ENCODE data around the gene JAKMIP3. TPM values are rescaled to one million over a fixed set of nuclear protein-coding genes. Genes with fewer than 3 reads are reported as not detected.

The JAKMIP3 gene
- total and polyA plus RNA-seq, 7 experiments from 2014 or later: 0.15 to 1.4 (median 0.31) TPM; not detected in 1

DNA sequence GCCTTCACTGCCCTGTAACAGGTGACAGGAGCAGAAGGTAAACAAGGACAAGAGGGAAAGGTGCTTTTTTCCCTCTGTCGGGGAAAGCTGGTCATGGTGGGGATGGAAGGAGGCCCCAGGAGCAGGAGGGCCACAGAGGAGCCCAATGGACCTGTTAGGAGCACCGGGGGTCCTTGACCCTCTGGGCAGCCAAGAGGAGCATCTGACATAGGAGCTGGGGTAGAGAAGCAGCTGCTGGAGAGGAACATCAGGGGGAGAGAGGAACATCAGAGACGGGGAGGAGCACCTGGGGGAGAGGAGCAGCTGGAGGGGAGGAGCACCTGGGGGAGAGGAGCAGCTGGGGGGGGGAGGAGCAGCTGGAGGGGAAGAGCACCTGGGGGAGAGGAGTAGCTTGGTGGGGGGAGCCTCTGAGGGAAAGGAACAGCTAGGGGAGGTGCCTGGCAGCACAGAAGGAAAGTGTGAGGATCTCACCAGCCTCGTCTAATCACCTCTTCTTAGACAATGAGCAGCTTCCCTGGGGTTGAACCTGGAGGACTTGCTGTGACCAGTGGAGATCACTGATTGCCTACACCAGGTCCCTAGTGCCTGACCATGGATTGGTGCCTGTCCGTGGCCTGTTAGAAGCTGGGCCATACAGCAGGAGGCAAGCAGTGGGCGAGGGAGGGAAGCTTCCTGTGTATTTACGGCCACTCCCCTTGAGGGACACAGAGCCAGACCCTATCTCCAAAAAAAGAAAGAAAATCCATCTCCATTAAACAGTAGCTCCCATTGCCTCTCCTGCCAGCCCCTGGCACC is 37.6 kb downstream of the JAKMIP3 start:
- intact Hi-C loops (cut with micrococcal nuclease): no loop called here
- no peaks in the 10 kb centered on the region for H3K36me3 Mint-ChIP-seq
- Histone ChIP-seq H3K27me3 (ENCODE audit: control insufficient read depth in 2 of 2, insufficient read depth in 2 of 2, low read length in 2 of 2) (no peaks in the 10 kb centered on the region), H3K4me3 (ENCODE audit: low read length) (no peak overlapping the region), H3K4me1 (ENCODE audit: control insufficient read depth in 2 of 2, insufficient read depth in 2 of 2, low read length in 2 of 2) (no peaks in the 10 kb centered on the region), H3K9me3 (ENCODE audit: control insufficient read depth in 2 of 3, low read length in 3 of 3) (no peaks in the 10 kb centered on the region), H3K36me3 (ENCODE audit: control insufficient read depth in 2 of 3, insufficient read depth in 3 of 3, low read length in 3 of 3) (no peaks in the 10 kb centered on the region), H3K27ac (ENCODE audit: low read depth, low read length) (no peak overlapping the region)
- H3K9me3 Mint-ChIP-seq: no peaks in the 10 kb centered on the region
- H3K4me3 Mint-ChIP-seq: no peak overlapping the region
- H3K27me3 Mint-ChIP-seq: peaks cover 0 to 10% (median 4%) of the 10 kb centered on the region in 5 donors
- DNase-seq: no peak
- ATAC-seq: no peak
- POLR2A ChIA-PET: no interaction called here
- H3K4me1 Mint-ChIP-seq: no peaks in the 10 kb centered on the region
- CTCF ChIA-PET: no interaction called here
- H3K27ac Mint-ChIP-seq: no peak overlapping the region

DNA sequence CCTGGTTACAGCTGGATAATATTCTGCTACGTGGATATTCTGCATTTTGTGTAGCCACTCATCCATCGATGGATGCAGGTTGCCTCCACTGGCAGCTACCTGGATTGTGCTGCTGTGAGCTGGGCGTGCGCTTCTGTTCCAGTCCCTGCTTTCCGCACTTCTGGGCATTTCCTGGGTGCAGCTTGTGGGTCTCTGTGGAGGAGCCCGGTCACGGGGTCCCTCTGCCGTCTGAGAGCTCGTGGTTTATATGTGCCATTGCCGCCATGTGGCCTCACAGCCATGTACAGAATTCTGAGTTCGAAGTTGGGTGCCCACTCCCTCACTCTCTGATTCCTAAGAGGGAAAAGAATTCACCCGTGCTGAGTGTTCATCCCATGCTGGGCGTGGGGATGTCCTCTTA is 38.3 kb downstream of the JAKMIP3 start:
- intact Hi-C loops (cut with micrococcal nuclease): no loop called here
- Histone ChIP-seq H3K27me3 (ENCODE audit: control insufficient read depth in 2 of 2, insufficient read depth in 2 of 2, low read length in 2 of 2) (no peaks in the 10 kb centered on the region), H3K4me3 (ENCODE audit: low read length) (no peak overlapping the region), H3K36me3 (ENCODE audit: control insufficient read depth in 2 of 3, insufficient read depth in 3 of 3, low read length in 3 of 3) (no peaks in the 10 kb centered on the region), H3K9me3 (ENCODE audit: control insufficient read depth in 2 of 3, low read length in 3 of 3) (no peaks in the 10 kb centered on the region), H3K4me1 (ENCODE audit: control insufficient read depth in 2 of 2, insufficient read depth in 2 of 2, low read length in 2 of 2) (no peaks in the 10 kb centered on the region), H3K27ac (ENCODE audit: low read depth, low read length) (no peak overlapping the region)
- ChIA-PET CTCF (no interaction called here), POLR2A (no interaction called here)
- H3K9me3 Mint-ChIP-seq: no peaks in the 10 kb centered on the region
- no peak overlapping the region for H3K4me3 Mint-ChIP-seq
- DNase-seq (no peak), ATAC-seq (no peak)
- H3K4me1 Mint-ChIP-seq: no peaks in the 10 kb centered on the region
- H3K27ac Mint-ChIP-seq: no peak overlapping the region
- no peaks in the 10 kb centered on the region for H3K36me3 Mint-ChIP-seq
- H3K27me3 Mint-ChIP-seq: peaks cover 0 to 9% (median 4%) of the 10 kb centered on the region in 5 donors

DNA sequence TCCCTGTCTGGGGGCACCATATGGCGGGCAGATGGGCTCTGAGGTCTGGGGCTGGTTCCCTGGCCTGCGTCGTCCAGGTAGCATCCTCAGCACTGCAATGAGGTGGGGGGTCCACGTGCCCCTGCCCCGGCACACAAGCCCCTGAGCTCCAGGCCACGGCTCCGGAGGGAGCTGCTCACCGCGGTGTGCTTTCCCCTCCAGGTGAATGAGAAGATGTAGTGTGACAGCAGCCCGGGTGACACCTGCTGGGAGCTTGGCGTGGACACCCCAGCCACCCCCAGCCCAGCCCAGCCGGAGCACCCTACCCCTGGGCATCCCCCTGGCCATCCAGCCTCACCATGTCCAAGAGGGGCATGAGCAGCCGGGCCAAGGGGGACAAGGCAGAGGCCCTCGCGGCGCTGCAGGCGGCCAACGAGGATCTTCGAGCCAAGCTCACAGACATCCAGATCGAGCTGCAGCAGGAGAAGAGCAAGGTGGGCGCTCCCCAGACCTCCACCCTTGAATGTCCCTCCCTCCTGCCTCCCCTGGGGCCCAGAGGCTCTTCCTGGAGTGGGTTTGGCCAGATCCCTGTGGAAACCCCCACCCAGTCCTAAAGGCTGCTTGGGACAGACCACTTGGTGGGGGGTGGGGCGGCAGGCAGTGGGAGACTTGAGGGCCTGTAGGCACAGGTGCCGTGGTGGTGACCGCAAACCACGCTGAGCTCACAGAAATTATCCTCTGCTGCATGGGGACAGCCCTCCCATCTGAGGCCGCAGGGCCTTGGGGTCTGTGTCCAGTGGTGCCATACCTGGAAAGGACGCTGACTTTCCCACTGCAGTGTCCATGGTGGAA is 38.9 kb downstream of the JAKMIP3 start:
- H3K4me3 Mint-ChIP-seq: no peak overlapping the region
- Histone ChIP-seq H3K27ac (ENCODE audit: low read depth, low read length) (no peak overlapping the region), H3K36me3 (ENCODE audit: control insufficient read depth in 2 of 3, insufficient read depth in 3 of 3, low read length in 3 of 3) (no peaks in the 10 kb centered on the region), H3K4me3 (ENCODE audit: low read length) (no peak overlapping the region), H3K4me1 (ENCODE audit: control insufficient read depth in 2 of 2, insufficient read depth in 2 of 2, low read length in 2 of 2) (no peaks in the 10 kb centered on the region), H3K27me3 (ENCODE audit: control insufficient read depth in 2 of 2, insufficient read depth in 2 of 2, low read length in 2 of 2) (no peaks in the 10 kb centered on the region), H3K9me3 (ENCODE audit: control insufficient read depth in 2 of 3, low read length in 3 of 3) (no peaks in the 10 kb centered on the region)
- intact Hi-C loops (cut with micrococcal nuclease): no loop called here
- no peaks in the 10 kb centered on the region for H3K9me3 Mint-ChIP-seq
- DNase-seq (no peak), ATAC-seq (no peak)
- H3K36me3 Mint-ChIP-seq: no peaks in the 10 kb centered on the region
- POLR2A ChIA-PET: no interaction called here
- H3K27me3 Mint-ChIP-seq: peaks cover 0 to 9% (median 4%) of the 10 kb centered on the region in 5 donors
- CTCF ChIA-PET: no interaction called here
- H3K27ac Mint-ChIP-seq: no peak overlapping the region
- H3K4me1 Mint-ChIP-seq: no peaks in the 10 kb centered on the region

DNA sequence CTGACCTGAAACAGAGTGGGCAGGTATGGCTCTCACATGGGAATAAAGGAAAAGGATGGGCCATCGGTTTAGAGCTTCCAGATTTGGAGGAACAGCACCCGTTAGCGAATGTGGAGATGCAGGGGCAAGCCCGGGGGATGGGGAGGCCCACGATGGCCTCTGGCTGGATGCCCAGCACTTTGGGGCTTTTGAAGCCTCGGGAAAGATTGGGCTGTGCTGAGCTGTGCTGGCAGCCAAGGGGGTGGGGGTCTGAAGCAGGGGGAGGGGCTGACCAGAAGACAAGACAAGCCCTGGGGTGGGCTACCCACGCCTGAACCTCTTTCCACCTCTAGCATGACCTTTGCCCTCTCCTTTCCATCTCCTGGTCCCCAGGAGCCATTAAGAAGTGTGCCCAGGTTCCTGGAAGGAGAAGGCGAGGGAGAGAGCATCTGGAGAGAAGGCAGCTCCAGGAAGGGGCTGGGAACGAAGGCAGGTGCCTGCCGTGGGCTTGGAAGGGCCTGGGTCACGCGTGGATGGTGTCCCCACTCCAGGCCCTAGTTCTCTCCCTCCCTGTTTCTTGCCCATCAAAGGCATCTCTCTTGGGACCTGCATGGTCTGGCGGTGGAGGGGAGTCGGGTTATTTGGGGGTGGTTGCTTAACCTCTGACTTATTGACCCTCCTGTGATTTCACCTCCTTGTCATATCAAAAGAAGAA is 39.7 kb downstream of the JAKMIP3 start:
- no peak overlapping the region for H3K27ac Mint-ChIP-seq
- POLR2A ChIA-PET: no interaction called here
- H3K4me1 ChIP-seq (ENCODE audit: control insufficient read depth in 2 of 2, insufficient read depth in 2 of 2, low read length in 2 of 2): no peaks in the 10 kb centered on the region
- no peaks in the 10 kb centered on the region for H3K36me3 Mint-ChIP-seq
- ATAC-seq: no peak
- no peaks in the 10 kb centered on the region for H3K9me3 ChIP-seq (ENCODE audit: control insufficient read depth in 2 of 3, low read length in 3 of 3)
- H3K4me3 ChIP-seq (ENCODE audit: low read length): no peak overlapping the region
- H3K9me3 Mint-ChIP-seq: no peaks in the 10 kb centered on the region
- H3K27ac ChIP-seq (ENCODE audit: low read depth, low read length): no peak overlapping the region
- H3K27me3 ChIP-seq (ENCODE audit: control insufficient read depth in 2 of 2, insufficient read depth in 2 of 2, low read length in 2 of 2): no peaks in the 10 kb centered on the region
- no peaks in the 10 kb centered on the region for H3K36me3 ChIP-seq (ENCODE audit: control insufficient read depth in 2 of 3, insufficient read depth in 3 of 3, low read length in 3 of 3)
- H3K4me1 Mint-ChIP-seq: no peaks in the 10 kb centered on the region
- intact Hi-C loops (cut with micrococcal nuclease): no loop called here
- CTCF ChIA-PET: no interaction called here
- no peak overlapping the region for H3K4me3 Mint-ChIP-seq
- H3K27me3 Mint-ChIP-seq: peaks cover 0 to 9% (median 4%) of the 10 kb centered on the region in 5 donors
- no peak for DNase-seq

DNA sequence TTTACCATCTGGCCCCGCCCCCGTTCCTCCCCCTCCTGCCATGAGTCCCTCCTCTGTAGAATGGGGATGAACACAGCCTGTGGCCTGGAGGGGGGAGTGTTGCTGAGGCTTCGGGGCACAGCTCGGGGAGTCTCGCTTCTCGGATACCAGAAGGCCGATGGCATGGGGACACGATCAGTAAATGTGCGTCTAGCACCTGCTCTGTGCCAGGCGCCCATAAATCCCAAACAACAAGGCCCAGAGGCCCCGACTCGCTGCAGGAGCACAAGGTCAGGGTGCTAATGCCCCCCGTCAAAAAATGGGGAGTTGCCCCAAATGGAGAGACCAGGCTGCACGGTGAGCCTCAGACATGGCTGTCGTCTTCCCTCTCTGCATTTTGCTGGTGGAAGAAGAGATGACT is 40.7 kb downstream of the JAKMIP3 start:
- no peak overlapping the region for H3K4me3 Mint-ChIP-seq
- no peak overlapping the region for H3K27ac Mint-ChIP-seq
- H3K9me3 ChIP-seq (ENCODE audit: control insufficient read depth in 2 of 3, low read length in 3 of 3): no peaks in the 10 kb centered on the region
- ChIA-PET CTCF (no interaction called here), POLR2A (no interaction called here)
- no peak overlapping the region for H3K27ac ChIP-seq (ENCODE audit: low read depth, low read length)
- no peaks in the 10 kb centered on the region for H3K36me3 ChIP-seq (ENCODE audit: control insufficient read depth in 2 of 3, insufficient read depth in 3 of 3, low read length in 3 of 3)
- no peaks in the 10 kb centered on the region for H3K4me1 ChIP-seq (ENCODE audit: control insufficient read depth in 2 of 2, insufficient read depth in 2 of 2, low read length in 2 of 2)
- H3K27me3 ChIP-seq (ENCODE audit: control insufficient read depth in 2 of 2, insufficient read depth in 2 of 2, low read length in 2 of 2): no peaks in the 10 kb centered on the region
- H3K9me3 Mint-ChIP-seq: no peaks in the 10 kb centered on the region
- no peak overlapping the region for H3K4me3 ChIP-seq (ENCODE audit: low read length)
- DNase-seq: no peak
- peaks cover 0 to 2% (median 0%) of the 10 kb centered on the region in 7 donors for H3K4me1 Mint-ChIP-seq
- no peak for ATAC-seq
- intact Hi-C loops (cut with micrococcal nuclease): no loop called here
- no peaks in the 10 kb centered on the region for H3K36me3 Mint-ChIP-seq
- peaks cover 0 to 3% (median 0%) of the 10 kb centered on the region in 5 donors for H3K27me3 Mint-ChIP-seq

DNA sequence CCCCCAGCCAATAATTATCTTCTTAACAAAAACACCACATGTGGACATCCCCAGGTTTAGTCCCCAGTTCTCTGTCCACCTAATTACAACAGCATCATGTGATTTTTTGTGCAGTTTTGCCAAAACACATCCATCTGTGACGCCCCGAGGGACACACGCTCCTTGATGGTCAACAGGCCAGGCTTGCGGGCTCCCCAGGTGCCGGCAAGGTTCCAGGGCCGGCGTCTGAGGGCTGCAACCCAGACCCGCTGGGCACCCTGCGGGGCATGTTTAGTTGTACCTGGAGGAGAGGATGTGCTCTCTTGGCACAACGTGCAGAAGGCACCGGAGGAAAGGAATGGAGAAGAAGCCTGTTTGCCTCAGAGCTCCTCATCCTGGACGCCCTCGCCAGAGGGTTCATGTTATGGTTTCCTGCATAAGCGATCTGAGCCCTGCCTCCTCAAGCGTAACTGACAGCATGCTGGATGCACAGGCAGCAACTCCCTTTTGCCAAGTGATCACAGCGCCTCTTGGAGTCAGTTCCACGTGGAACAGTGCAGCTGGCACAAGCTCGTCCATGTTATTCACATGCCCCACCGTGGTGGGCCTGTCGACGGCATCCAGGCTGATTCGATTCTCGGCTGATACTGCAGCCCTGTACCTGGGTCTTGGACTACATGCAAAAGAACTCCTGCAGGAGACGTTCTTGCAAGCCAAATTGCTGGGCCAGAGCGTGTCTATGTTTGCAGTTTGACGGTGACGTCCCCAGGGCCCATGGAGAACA is 41.6 kb downstream of the JAKMIP3 start:
- Histone ChIP-seq H3K9me3 (ENCODE audit: control insufficient read depth in 2 of 3, low read length in 3 of 3) (no peaks in the 10 kb centered on the region), H3K4me3 (ENCODE audit: low read length) (no peak overlapping the region), H3K36me3 (ENCODE audit: control insufficient read depth in 2 of 3, insufficient read depth in 3 of 3, low read length in 3 of 3) (no peaks in the 10 kb centered on the region), H3K4me1 (ENCODE audit: control insufficient read depth in 2 of 2, insufficient read depth in 2 of 2, low read length in 2 of 2) (no peaks in the 10 kb centered on the region), H3K27ac (ENCODE audit: low read depth, low read length) (no peak overlapping the region), H3K27me3 (ENCODE audit: control insufficient read depth in 2 of 2, insufficient read depth in 2 of 2, low read length in 2 of 2) (no peaks in the 10 kb centered on the region)
- Mint-ChIP-seq H3K4me3 (no peak overlapping the region), H3K9me3 (no peaks in the 10 kb centered on the region), H3K36me3 (no peaks in the 10 kb centered on the region), H3K27ac (no peak overlapping the region), H3K4me1 (peaks cover 0 to 2% (median 0%) of the 10 kb centered on the region in 7 donors), H3K27me3 (no peaks in the 10 kb centered on the region)
- DNase-seq (no peak), ATAC-seq (no peak)
- POLR2A ChIA-PET: no interaction called here
- intact Hi-C loops (cut with micrococcal nuclease): no loop called here
- CTCF ChIA-PET: no interaction called here
